Uterus (tissue), 2 donors: ENCODE results near the gene ARL5A.

Source experiments
- CTCF ChIP-seq, 4 experiments: fragments of 200-600 bp in 2 of 4; fragments of 450-650 bp in 2 of 4; sonication (generic) in 2 of 4; IDR thresholded peaks; one replicate each; pipeline ENCODE4 v1.5.1; 2016 to 2019; ENCODE audit warnings: antibody characterized with exemption in 4 of 4, mild to moderate bottlenecking in 2 of 4, moderate library complexity in 1 of 4
- POLR2A ChIP-seq, 2 donors: fragments of 450-650 bp; IDR thresholded peaks; one replicate each; pipeline ENCODE4 v1.6.1; 2016; ENCODE audit warnings: antibody characterized with exemption in 2 of 2, mild to moderate bottlenecking in 1 of 2, moderate library complexity in 1 of 2

- TF ChIP-seq CTCF (IDR thresholded peaks at IDR 0.05) (no peak), POLR2A (IDR thresholded peaks at IDR 0.05) (no peak)
Observed at GRCh38 chr2:151823651-151824050, 4.6 kb downstream of the ARL5A start.
